WTC11 (cell line): ENCODE results near the gene CEP250.

Experiments used
- ARID4B ChIP-seq: sonication (generic); formaldehyde crosslinking; IDR thresholded peaks from 2 replicates; pipeline ENCODE4 v1.8.0; 2023; ENCODE audit warnings: missing genetic modification reagents, mild to moderate bottlenecking, borderline replicate concordance
- ETV6 ChIP-seq: sonication (generic); formaldehyde crosslinking; IDR thresholded peaks from 2 replicates; pipeline ENCODE4 v1.8.1; 2022; ENCODE audit warnings: mild to moderate bottlenecking, missing genetic modification reagents
- NR1H2 ChIP-seq: sonication (generic); formaldehyde crosslinking; IDR thresholded peaks from 2 replicates; pipeline ENCODE4 v1.9.0; 2021; ENCODE audit warnings: mild to moderate bottlenecking, moderate library complexity, missing genetic modification reagents
- SMAD3 ChIP-seq: sonication (generic); formaldehyde crosslinking; IDR thresholded peaks from 2 replicates; pipeline ENCODE4 v1.8.0; 2022; ENCODE audit warnings: missing genetic modification reagents, mild to moderate bottlenecking, borderline replicate concordance
- TEAD4 ChIP-seq: sonication (generic); formaldehyde crosslinking; IDR thresholded peaks from 2 replicates; pipeline ENCODE4 v1.8.0; 2022; ENCODE audit warnings: mild to moderate bottlenecking, missing genetic modification reagents
- ZBTB21 ChIP-seq: sonication (generic); formaldehyde crosslinking; IDR thresholded peaks from 2 replicates; pipeline ENCODE4 v1.8.1; 2023; ENCODE audit warnings: mild to moderate bottlenecking, missing genetic modification reagents, borderline replicate concordance
- ZBTB43 ChIP-seq: sonication (generic); formaldehyde crosslinking; IDR thresholded peaks from 2 replicates; pipeline ENCODE4 v1.8.1; 2023; ENCODE audit warnings: mild to moderate bottlenecking, missing genetic modification reagents
- TF ChIP-seq, protein P1 (sequence below): fragments of 200-600 bp; IDR thresholded peaks from 2 replicates; pipeline ENCODE4 v1.8.0; 2022; ENCODE audit warnings: antibody characterized with exemption
- TF ChIP-seq, protein P2 (sequence below): sonication (generic); formaldehyde crosslinking; IDR thresholded peaks from 2 replicates; pipeline ENCODE4 v1.8.1; 2023; ENCODE audit warnings: mild to moderate bottlenecking, missing genetic modification reagents, moderate library complexity
- TF ChIP-seq, protein P3 (sequence below): sonication (generic); formaldehyde crosslinking; IDR thresholded peaks from 2 replicates; pipeline ENCODE4 v1.8.0; 2022; ENCODE audit warnings: missing genetic modification reagents

DNA sequence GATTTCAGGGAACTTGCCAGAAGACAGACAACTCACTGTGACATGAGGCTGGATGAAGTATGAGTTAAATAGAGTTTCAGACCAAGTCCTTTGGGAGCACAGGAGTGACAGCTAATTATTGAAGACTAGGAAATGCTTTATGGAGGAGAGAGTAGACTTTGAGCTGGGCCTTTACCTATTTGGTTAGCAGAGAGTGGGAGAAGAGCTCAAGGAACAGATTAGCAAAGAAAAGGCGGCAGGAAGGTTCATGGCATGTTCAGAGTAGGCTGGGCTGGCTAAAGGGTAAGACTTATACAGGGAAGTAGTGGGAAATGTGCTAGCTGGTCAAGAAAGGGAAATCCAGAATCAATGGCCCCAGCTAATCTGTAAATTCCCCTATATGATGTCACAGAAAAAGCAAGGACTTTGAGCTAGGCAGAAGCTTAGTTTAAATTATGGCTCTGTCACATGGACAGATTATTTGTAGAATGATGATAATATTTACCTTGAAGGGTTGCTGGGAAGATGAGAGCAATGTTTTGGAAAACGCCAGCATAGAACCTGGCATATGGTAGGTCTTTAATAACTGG lies 19.0 kb downstream of the CEP250 start:
- no peak for TF ChIP-seq ARID4B (CRISPR knock-in tag)
- TF ChIP-seq, protein P1, sequence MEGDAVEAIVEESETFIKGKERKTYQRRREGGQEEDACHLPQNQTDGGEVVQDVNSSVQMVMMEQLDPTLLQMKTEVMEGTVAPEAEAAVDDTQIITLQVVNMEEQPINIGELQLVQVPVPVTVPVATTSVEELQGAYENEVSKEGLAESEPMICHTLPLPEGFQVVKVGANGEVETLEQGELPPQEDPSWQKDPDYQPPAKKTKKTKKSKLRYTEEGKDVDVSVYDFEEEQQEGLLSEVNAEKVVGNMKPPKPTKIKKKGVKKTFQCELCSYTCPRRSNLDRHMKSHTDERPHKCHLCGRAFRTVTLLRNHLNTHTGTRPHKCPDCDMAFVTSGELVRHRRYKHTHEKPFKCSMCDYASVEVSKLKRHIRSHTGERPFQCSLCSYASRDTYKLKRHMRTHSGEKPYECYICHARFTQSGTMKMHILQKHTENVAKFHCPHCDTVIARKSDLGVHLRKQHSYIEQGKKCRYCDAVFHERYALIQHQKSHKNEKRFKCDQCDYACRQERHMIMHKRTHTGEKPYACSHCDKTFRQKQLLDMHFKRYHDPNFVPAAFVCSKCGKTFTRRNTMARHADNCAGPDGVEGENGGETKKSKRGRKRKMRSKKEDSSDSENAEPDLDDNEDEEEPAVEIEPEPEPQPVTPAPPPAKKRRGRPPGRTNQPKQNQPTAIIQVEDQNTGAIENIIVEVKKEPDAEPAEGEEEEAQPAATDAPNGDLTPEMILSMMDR = no peak
- TF ChIP-seq TEAD4 (CRISPR knock-in tag) = no peak
- TF ChIP-seq, protein P2, sequence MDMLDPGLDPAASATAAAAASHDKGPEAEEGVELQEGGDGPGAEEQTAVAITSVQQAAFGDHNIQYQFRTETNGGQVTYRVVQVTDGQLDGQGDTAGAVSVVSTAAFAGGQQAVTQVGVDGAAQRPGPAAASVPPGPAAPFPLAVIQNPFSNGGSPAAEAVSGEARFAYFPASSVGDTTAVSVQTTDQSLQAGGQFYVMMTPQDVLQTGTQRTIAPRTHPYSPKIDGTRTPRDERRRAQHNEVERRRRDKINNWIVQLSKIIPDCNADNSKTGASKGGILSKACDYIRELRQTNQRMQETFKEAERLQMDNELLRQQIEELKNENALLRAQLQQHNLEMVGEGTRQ = no peak
- no peak for TF ChIP-seq NR1H2
- TF ChIP-seq ETV6 (CRISPR knock-in tag) = no peak
- TF ChIP-seq ZBTB21 = no peak
- TF ChIP-seq SMAD3 (CRISPR knock-in tag) = no peak
- TF ChIP-seq, protein P3, sequence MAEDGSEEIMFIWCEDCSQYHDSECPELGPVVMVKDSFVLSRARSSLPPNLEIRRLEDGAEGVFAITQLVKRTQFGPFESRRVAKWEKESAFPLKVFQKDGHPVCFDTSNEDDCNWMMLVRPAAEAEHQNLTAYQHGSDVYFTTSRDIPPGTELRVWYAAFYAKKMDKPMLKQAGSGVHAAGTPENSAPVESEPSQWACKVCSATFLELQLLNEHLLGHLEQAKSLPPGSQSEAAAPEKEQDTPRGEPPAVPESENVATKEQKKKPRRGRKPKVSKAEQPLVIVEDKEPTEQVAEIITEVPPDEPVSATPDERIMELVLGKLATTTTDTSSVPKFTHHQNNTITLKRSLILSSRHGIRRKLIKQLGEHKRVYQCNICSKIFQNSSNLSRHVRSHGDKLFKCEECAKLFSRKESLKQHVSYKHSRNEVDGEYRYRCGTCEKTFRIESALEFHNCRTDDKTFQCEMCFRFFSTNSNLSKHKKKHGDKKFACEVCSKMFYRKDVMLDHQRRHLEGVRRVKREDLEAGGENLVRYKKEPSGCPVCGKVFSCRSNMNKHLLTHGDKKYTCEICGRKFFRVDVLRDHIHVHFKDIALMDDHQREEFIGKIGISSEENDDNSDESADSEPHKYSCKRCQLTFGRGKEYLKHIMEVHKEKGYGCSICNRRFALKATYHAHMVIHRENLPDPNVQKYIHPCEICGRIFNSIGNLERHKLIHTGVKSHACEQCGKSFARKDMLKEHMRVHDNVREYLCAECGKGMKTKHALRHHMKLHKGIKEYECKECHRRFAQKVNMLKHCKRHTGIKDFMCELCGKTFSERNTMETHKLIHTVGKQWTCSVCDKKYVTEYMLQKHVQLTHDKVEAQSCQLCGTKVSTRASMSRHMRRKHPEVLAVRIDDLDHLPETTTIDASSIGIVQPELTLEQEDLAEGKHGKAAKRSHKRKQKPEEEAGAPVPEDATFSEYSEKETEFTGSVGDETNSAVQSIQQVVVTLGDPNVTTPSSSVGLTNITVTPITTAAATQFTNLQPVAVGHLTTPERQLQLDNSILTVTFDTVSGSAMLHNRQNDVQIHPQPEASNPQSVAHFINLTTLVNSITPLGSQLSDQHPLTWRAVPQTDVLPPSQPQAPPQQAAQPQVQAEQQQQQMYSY (CRISPR knock-in tag) = no peak
- TF ChIP-seq ZBTB43 (CRISPR knock-in tag) = no peak
